SK-N-MC (cell line): Measurements from ENCODE around the gene NUP153.

Experiments
- EZH2 ChIP-seq: fragments of 200-600 bp; sonication (generic); IDR thresholded peaks from one replicate; pipeline ENCODE4 v1.6.1; 2017; ENCODE audit warnings: antibody characterized with exemption
- FOXP2 ChIP-seq: optimal IDR thresholded peaks from 2 replicates; pipeline ENCODE3; 2011; ENCODE audit warnings: mild to moderate bottlenecking, moderate library complexity; ENCODE audit not compliant: insufficient read depth; ENCODE audit errors: extremely low read length, control extremely low read depth
- POLR2AphosphoS5 ChIP-seq: IDR thresholded peaks from 2 replicates; pipeline ENCODE4 v1.6.1; 2012; ENCODE audit warnings: mild to moderate bottlenecking, low read depth, low read length, borderline replicate concordance

- TF ChIP-seq POLR2AphosphoS5 (no peak), EZH2 (no peak), FOXP2 (no peak)
Measured at GRCh38 chr6:17740559-17741220, 34.0 kb upstream of the NUP153 start.
